H1 (cell line): ENCODE results near the gene COL6A6. TPM values are rescaled to one million over a fixed set of nuclear protein-coding genes. Genes with fewer than 3 reads are reported as not detected.

Experiments
- CTCF ChIA-PET: fragments of 300-600 bp; sonication (Branson Sonifier 250); formaldehyde crosslinking; loops from one replicate; lab custom pipeline; 2021; ENCODE audit not compliant: partially characterized antibody; lab: Charles Lee
- POLR2A ChIA-PET: fragments of 300-600 bp; sonication (Branson Sonifier 250); formaldehyde crosslinking; loops from one replicate; lab custom pipeline; 2021; ENCODE audit warnings: inconsistent platforms; ENCODE audit not compliant: partially characterized antibody; lab: Charles Lee
- DNase-seq, 2 experiments: peaks; one replicate each; pipeline versions ENCODE4 v3.0.0 to v3.0.0-alpha.2; 2010 to 2022; ENCODE audit warnings: low spot score in 2 of 2, low read depth in 1 of 2, mixed read lengths in 1 of 2
- FAIRE-seq: peaks from 2 replicates; lab custom pipeline; 2011; peaks lifted over from hg19 to GRCh38; lab: Jason Lieb, UNC
- H2AFZ ChIP-seq: 2 replicates; pipeline ENCODE4 v1.8.1; 2012; ENCODE audit warnings: low read length, inconsistent platforms
- H2AK5ac ChIP-seq: 2 replicates; pipeline ENCODE4 v1.6.1; 2013; ENCODE audit warnings: low read depth, low read length
- H2BK120ac ChIP-seq: replicated peaks from 2 replicates; pipeline ENCODE3; 2013; ENCODE audit warnings: low read depth, low read length, inconsistent platforms
- H2BK12ac ChIP-seq: 2 replicates; pipeline ENCODE4 v1.6.1; 2013; ENCODE audit warnings: low read depth, low read length
- H2BK15ac ChIP-seq: 2 replicates; pipeline ENCODE4 v1.6.1; 2013; ENCODE audit warnings: low read length
- H2BK20ac ChIP-seq: 2 replicates; pipeline ENCODE4 v1.6.1; 2013; ENCODE audit warnings: low read length
- H2BK5ac ChIP-seq: 2 replicates; pipeline ENCODE4 v1.6.1; 2013; ENCODE audit warnings: low read depth, low read length
- H3K14ac ChIP-seq: 2 replicates; pipeline ENCODE4 v1.6.1; 2013; ENCODE audit warnings: inconsistent platforms; ENCODE audit not compliant: insufficient read length
- H3K18ac ChIP-seq: 2 replicates; pipeline ENCODE4 v1.6.1; 2013; ENCODE audit warnings: low read length; ENCODE audit errors: extremely low read depth
- H3K23ac ChIP-seq: 2 replicates; pipeline ENCODE4 v1.6.1; 2013; ENCODE audit warnings: inconsistent platforms; ENCODE audit not compliant: insufficient read length
- H3K23me2 ChIP-seq: 2 replicates; pipeline ENCODE4 v1.6.1; 2013; ENCODE audit warnings: low read depth, low read length
- H3K27ac ChIP-seq: 2 replicates; pipeline ENCODE4 v1.6.1; 2011; ENCODE audit warnings: low read depth, low read length, inconsistent platforms
- H3K27me3 ChIP-seq, 4 experiments: replicated peaks in 1 of 4; 1 replicate in 1 of 4; 2 replicates in 3 of 4; pipeline versions ENCODE4 v1.6.1 to v1.8.1; 2011 to 2013; ENCODE audit warnings: low read length in 3 of 4, mild to moderate bottlenecking in 3 of 4, inconsistent platforms in 2 of 4, mixed read lengths in 2 of 4, moderate library complexity in 1 of 4; ENCODE audit not compliant: control insufficient read depth in 3 of 4, insufficient read depth in 3 of 4; ENCODE audit errors: extremely low read depth in 1 of 4
- H3K36me3 ChIP-seq, 4 experiments: 2 replicates each; pipeline versions ENCODE4 v1.6.1 to v1.8.1; 2011 to 2013; ENCODE audit warnings: mild to moderate bottlenecking in 4 of 4, low read length in 3 of 4, moderate library complexity in 2 of 4, control low read depth in 1 of 4, inconsistent platforms in 1 of 4; ENCODE audit not compliant: insufficient read depth in 4 of 4, control insufficient read depth in 2 of 4
- H3K4ac ChIP-seq: replicated peaks from 2 replicates; pipeline ENCODE3; 2013; ENCODE audit warnings: low read length, low read depth, mixed read lengths, inconsistent platforms; ENCODE audit not compliant: insufficient read length
- H3K4me1 ChIP-seq, 4 experiments: replicated peaks in 1 of 4; 1 replicate in 1 of 4; 2 replicates in 3 of 4; pipeline versions ENCODE4 v1.6.1 to v1.8.1; 2011 to 2013; ENCODE audit warnings: low read length in 3 of 4, inconsistent platforms in 2 of 4, mixed read lengths in 1 of 4; ENCODE audit not compliant: insufficient read depth in 4 of 4, control insufficient read depth in 3 of 4
- H3K4me2 ChIP-seq, 2 experiments: 2 replicates each; pipeline versions ENCODE4 v1.6.1 to v1.8.1; 2011 to 2013; ENCODE audit warnings: low read depth in 2 of 2, low read length in 2 of 2, control low read depth in 1 of 2, inconsistent platforms in 1 of 2, mild to moderate bottlenecking in 1 of 2; ENCODE audit not compliant: insufficient read depth in 1 of 2
- H3K4me3 ChIP-seq, 4 experiments: fragments of 200-600, 300-600 bp in 1 of 4; sonication (generic), shearing (Covaris generic), sonication (Bioruptor Twin) in 1 of 4; 2 replicates each; pipeline versions ENCODE4 v1.5.1 to v1.8.1; 2011 to 2016; ENCODE audit warnings: low read length in 4 of 4, low read depth in 3 of 4, control low read depth in 2 of 4, inconsistent platforms in 2 of 4, mild to moderate bottlenecking in 2 of 4, mixed read lengths in 1 of 4, moderate library complexity in 1 of 4; ENCODE audit not compliant: insufficient read depth in 2 of 4; ENCODE audit errors: extremely low read depth in 1 of 4
- H3K56ac ChIP-seq: replicated peaks from 2 replicates; pipeline ENCODE3; 2013; ENCODE audit warnings: low read depth, mild to moderate bottlenecking, mixed read lengths, low read length, inconsistent platforms; ENCODE audit not compliant: insufficient read length
- H3K79me1 ChIP-seq: 2 replicates; pipeline ENCODE4 v1.6.1; 2013; ENCODE audit warnings: low read depth, low read length, control low read depth
- H3K79me2 ChIP-seq, 2 experiments: 2 replicates each; pipeline versions ENCODE4 v1.6.1 to v1.8.1; 2012 to 2013; ENCODE audit warnings: low read length in 2 of 2, mild to moderate bottlenecking in 2 of 2, inconsistent platforms in 1 of 2; ENCODE audit not compliant: insufficient read depth in 2 of 2, control insufficient read depth in 1 of 2
- H3K9ac ChIP-seq, 4 experiments: replicated peaks in 1 of 4; 1 replicate in 1 of 4; 2 replicates in 3 of 4; pipeline versions ENCODE4 v1.6.1 to v1.8.1; 2011 to 2013; ENCODE audit warnings: low read depth in 3 of 4, low read length in 3 of 4, control low read depth in 2 of 4, mild to moderate bottlenecking in 2 of 4, moderate library complexity in 2 of 4, inconsistent platforms in 1 of 4; ENCODE audit errors: extremely low read depth in 1 of 4
- H3K9me3 ChIP-seq, 2 experiments: 2 replicates each; pipeline versions ENCODE4 v1.6.1 to v1.8.1; 2012 to 2013; ENCODE audit warnings: mild to moderate bottlenecking in 2 of 2, moderate library complexity in 2 of 2, control low read depth in 1 of 2, inconsistent platforms in 1 of 2, low read depth in 1 of 2, low read length in 1 of 2, mixed read lengths in 1 of 2; ENCODE audit not compliant: insufficient read depth in 2 of 2
- H4K20me1 ChIP-seq, 2 experiments: replicated peaks in 1 of 2; 2 replicates each; pipeline versions ENCODE3 to v1.8.1; 2011 to 2013; ENCODE audit warnings: inconsistent platforms in 2 of 2, low read length in 2 of 2, mild to moderate bottlenecking in 1 of 2; ENCODE audit not compliant: insufficient read depth in 2 of 2, control insufficient read depth in 1 of 2
- H4K5ac ChIP-seq: 2 replicates; pipeline ENCODE4 v1.6.1; 2013; ENCODE audit warnings: low read length, low read depth, mixed read lengths, inconsistent platforms; ENCODE audit not compliant: insufficient read length
- H4K8ac ChIP-seq: 2 replicates; pipeline ENCODE4 v1.8.0; 2013; ENCODE audit warnings: mild to moderate bottlenecking, moderate library complexity, low read length, inconsistent platforms; ENCODE audit not compliant: insufficient read depth; ENCODE audit errors: extremely low read depth
- H4K91ac ChIP-seq: replicated peaks from 2 replicates; pipeline ENCODE3; 2013; ENCODE audit warnings: low read length, mixed read lengths, inconsistent platforms; ENCODE audit not compliant: insufficient read length
- ASH2L ChIP-seq: fragments of 200-600, 300-600 bp; sonication (generic); IDR thresholded peaks from one replicate; pipeline ENCODE4 v1.7.1; 2017; ENCODE audit warnings: low read length
- CEBPB ChIP-seq: IDR thresholded peaks from 2 replicates; pipeline ENCODE4 v1.6.1; 2012; ENCODE audit warnings: low read depth, low read length
- CREB1 ChIP-seq: IDR thresholded peaks from 2 replicates; pipeline ENCODE4 v1.6.1; 2012; ENCODE audit warnings: inconsistent platforms
- E2F6 ChIP-seq: IDR thresholded peaks from 2 replicates; pipeline ENCODE4 v1.6.1; 2012; ENCODE audit warnings: inconsistent platforms
- MAFK ChIP-seq: IDR thresholded peaks from 2 replicates; pipeline ENCODE4 v1.6.1; 2012; ENCODE audit warnings: low read depth, mild to moderate bottlenecking, improper control_type of control experiment, low read length
- POLR2A ChIP-seq, 2 experiments: IDR thresholded peaks; 1 replicate in 1 of 2; 2 replicates in 1 of 2; pipeline ENCODE4 v1.6.1; 2011; ENCODE audit warnings: low read depth in 2 of 2, low read length in 2 of 2, mild to moderate bottlenecking in 2 of 2; ENCODE audit errors: control extremely low read depth in 1 of 2
- POLR2AphosphoS5 ChIP-seq: IDR thresholded peaks from 2 replicates; pipeline ENCODE4 v1.6.1; 2011; ENCODE audit warnings: low read depth, low read length
- RBBP5 ChIP-seq: IDR thresholded peaks from 2 replicates; pipeline ENCODE4 v1.7.1; 2012; ENCODE audit warnings: low read depth, mild to moderate bottlenecking, inconsistent platforms, low read length, moderate library complexity, borderline replicate concordance
- SRF ChIP-seq: IDR thresholded peaks from 2 replicates; pipeline ENCODE4 v1.6.1; 2011; ENCODE audit warnings: mild to moderate bottlenecking, low read depth, low read length, moderate library complexity
- TAF1 ChIP-seq: IDR thresholded peaks from 2 replicates; pipeline ENCODE4 v1.6.1; 2011; ENCODE audit warnings: mild to moderate bottlenecking, low read depth, low read length
- ZNF274 ChIP-seq: IDR thresholded peaks from 2 replicates; pipeline ENCODE4 v1.7.0; 2012; ENCODE audit warnings: low read length, borderline replicate concordance; ENCODE audit errors: extremely low read depth
- WGBS, 2 experiments: shearing (Covaris generic) in 1 of 2; methylation state at CpG; one replicate each; pipeline versions ENCODE4 v1.1.6 to v1.1.7; 2013 to 2015; ENCODE audit warnings: low lambda C conversion rate in 2 of 2, mixed read lengths in 2 of 2, inconsistent platforms in 1 of 2, low coverage in 1 of 2, missing lambda C conversion rate in 1 of 2; ENCODE audit not compliant: insufficient replicate concordance in 2 of 2, insufficient coverage in 1 of 2, insufficient read length in 1 of 2; ENCODE audit errors: extremely low coverage in 1 of 2, missing lambda C conversion rate in 1 of 2; 5-methylcytosine and 5-hydroxymethylcytosine counted together
- polyA plus RNA-seq, 7 experiments: library from polyadenylated mRNA; depleted of rRNA in 3 of 7; stranded (reverse) in 5 of 7; unstranded in 2 of 7; fragments of >200 nt in 5 of 7; fragments of 200-250 nt in 2 of 7; gene quantifications; 1 replicate in 5 of 7; 2 replicates in 1 of 7; 4 replicates in 1 of 7; pipeline versions ENCODE4 v1.2.1 to v1.2.3, GENCODE V29; 2011 to 2013; ENCODE audit warnings: missing spikeins in 2 of 7, mixed read lengths in 2 of 7
- total RNA-seq: library from RNA; stranded (reverse); fragmentation: NEBNext Ultra II Directional; extraction: Animal tissue kit (Norgen Biotek cat#: 25700); gene quantifications from 2 replicates; pipeline ENCODE4 v1.2.1, GENCODE V29; 2021

The COL6A6 gene
- total and polyA plus RNA-seq, 2 of the 8 experiments (the other 6 are each of a cell fraction or from before 2014, with no cell fraction given): 0.02 to 0.09 TPM

- H3K4me3 ChIP-seq: peak overlapping the region; percentile 52 to 68 (median 62)
- CTCF ChIA-PET: interaction anchor here (2.5 kb wide), 1 partner anchor 12 kb away, joined by 9 read pairs; no protein-coding TSS in a partner anchor
These were observed 625 bp downstream of the COL6A6 start for GRCh38 chr3:130517602-130518001.

More at GRCh38 chr3:130517602-130518001, 625 bp downstream of the COL6A6 start:
- Histone ChIP-seq H2AFZ (0 out of 2 replicates have a peak overlapping the region, but pooled peaks have one; percentile 98), H2AK5ac (no peak overlapping the region), H3K79me1 (no peaks in the 10 kb centered on the region), H3K14ac (no peak overlapping the region), H4K5ac (no peak overlapping the region), H2BK20ac (no peak overlapping the region), H4K20me1 (no peaks in the 10 kb centered on the region), H3K56ac (no peak overlapping the region), H3K27me3 (peaks cover 10 to 27% (median 23%) of the 10 kb centered on the region in 4 experiments), H3K9me3 (no peaks in the 10 kb centered on the region), H3K23me2 (peaks cover 6% of the 10 kb centered on the region; the same call in 1 of the 2 replicates), H3K36me3 (no peaks in the 10 kb centered on the region), H3K4me1 (0 out of 7 replicates have a peak, but pooled peaks cover 0 to 3% (median under 1%) of the 10 kb centered on the region in 4 experiments), H2BK5ac (no peak overlapping the region), H3K27ac (no peak overlapping the region), H3K18ac (no peak overlapping the region), H2BK12ac (no peak overlapping the region), H4K91ac (no peak overlapping the region), H3K9ac (no peak overlapping the region), H3K23ac (no peak overlapping the region), H3K79me2 (no peaks in the 10 kb centered on the region), H4K8ac (no peak overlapping the region), H2BK15ac (no peak overlapping the region), H2BK120ac (no peak overlapping the region), H3K4ac (no peak overlapping the region), H3K4me2 (peak overlapping the region; percentile 68 to 82)
- FAIRE-seq (no peak), DNase-seq (no peak)
- 55% methylated on average over 11 of the region's 11 CpGs; no CpG with 5 or more reads in 1 of the 2 experiments for WGBS, 2 experiments
- TF ChIP-seq POLR2AphosphoS5 (no peak), CREB1 (no peak), TAF1 (no peak), CEBPB (no peak), SRF (no peak), ASH2L (no peak), E2F6 (no peak), RBBP5 (no peak), POLR2A (IDR thresholded peaks at IDR 0.05; ENCODE audit: control extremely low read depth in 1 of 2, low read depth in 2 of 2, low read length in 2 of 2) (no peak), ZNF274 (no peak), MAFK (no peak)
- POLR2A ChIA-PET: no interaction called here
